Liver (tissue), 9 donors: ENCODE measurements around the gene ADGRB2. TPM values are rescaled to one million over a fixed set of nuclear protein-coding genes. Genes with fewer than 3 reads are reported as not detected.

Experiments used
- DNase-seq: peaks from one replicate; pipeline ENCODE4 v3.0.0-alpha.2; 2017; ENCODE audit warnings: low spot score
- H3K27ac ChIP-seq, 2 donors: one replicate each; pipeline ENCODE4 v1.7.0; 2013; ENCODE audit warnings: inconsistent platforms in 2 of 2, low read length in 2 of 2, control low read depth in 1 of 2, low read depth in 1 of 2, mild to moderate bottlenecking in 1 of 2
- H3K27me3 ChIP-seq, 4 donors: one replicate each; pipeline versions ENCODE4 v1.6.1 to v1.7.0; 2013; ENCODE audit warnings: low read length in 3 of 4, inconsistent platforms in 1 of 4, mild to moderate bottlenecking in 1 of 4, moderate library complexity in 1 of 4; ENCODE audit not compliant: control insufficient read depth in 4 of 4, insufficient read depth in 4 of 4
- H3K36me3 ChIP-seq, 4 donors: one replicate each; pipeline versions ENCODE4 v1.6.1 to v1.7.0; 2013; ENCODE audit warnings: low read length in 3 of 4, mild to moderate bottlenecking in 3 of 4, low read depth in 1 of 4, moderate library complexity in 1 of 4; ENCODE audit not compliant: control insufficient read depth in 4 of 4, insufficient read depth in 3 of 4
- H3K4me1 ChIP-seq, 4 donors: one replicate each; pipeline versions ENCODE4 v1.6.1 to v1.7.0; 2013; ENCODE audit warnings: low read length in 3 of 4, mild to moderate bottlenecking in 3 of 4, moderate library complexity in 1 of 4; ENCODE audit not compliant: control insufficient read depth in 4 of 4, insufficient read depth in 4 of 4
- H3K4me3 ChIP-seq, 3 donors: one replicate each; pipeline versions ENCODE4 v1.6.1 to v1.7.0; 2013; ENCODE audit warnings: low read length in 3 of 3, control low read depth in 1 of 3, low read depth in 1 of 3, mild to moderate bottlenecking in 1 of 3
- H3K9ac ChIP-seq, 2 donors: one replicate each; pipeline ENCODE4 v1.7.0; 2013; ENCODE audit warnings: low read length in 2 of 2, mild to moderate bottlenecking in 2 of 2, moderate library complexity in 2 of 2, control low read depth in 1 of 2, low read depth in 1 of 2
- H3K9me3 ChIP-seq, 4 donors: one replicate each; pipeline versions ENCODE4 v1.6.1 to v1.7.0; 2013; ENCODE audit warnings: low read length in 3 of 4; ENCODE audit not compliant: control insufficient read depth in 4 of 4
- ATF3 ChIP-seq: IDR thresholded peaks from 2 replicates; pipeline ENCODE4 v1.6.1; 2016; ENCODE audit warnings: antibody characterized with exemption
- CTCF ChIP-seq: fragments of 150-350 bp; IDR thresholded peaks from 2 replicates; pipeline ENCODE4 v1.5.1; 2017; ENCODE audit warnings: improper control_type of control experiment, low read depth, low read length; ENCODE audit not compliant: missing input control
- FOXA2 ChIP-seq: IDR thresholded peaks from 2 replicates; pipeline ENCODE4 v1.6.1; 2016; ENCODE audit warnings: antibody characterized with exemption
- GABPA ChIP-seq, 2 donors: IDR thresholded peaks in 1 of 2; conservative IDR thresholded peaks in 1 of 2; 2 replicates each; pipeline ENCODE4 v1.6.1; 2016; ENCODE audit warnings: antibody characterized with exemption in 2 of 2, mild to moderate bottlenecking in 1 of 2, moderate library complexity in 1 of 2
- HNF4A ChIP-seq, 2 donors: conservative IDR thresholded peaks; 2 replicates each; pipeline ENCODE4 v1.6.1; 2016; ENCODE audit warnings: antibody characterized with exemption in 2 of 2, mild to moderate bottlenecking in 2 of 2
- HNF4G ChIP-seq: IDR thresholded peaks from 2 replicates; pipeline ENCODE4 v1.6.1; 2016; ENCODE audit warnings: antibody characterized with exemption
- JUND ChIP-seq, 2 donors: IDR thresholded peaks; 2 replicates each; pipeline ENCODE4 v1.6.1; 2016; ENCODE audit warnings: antibody characterized with exemption in 2 of 2
- MAX ChIP-seq: IDR thresholded peaks from 2 replicates; pipeline ENCODE4 v1.6.1; 2016; ENCODE audit warnings: antibody characterized with exemption
- NR2F2 ChIP-seq: IDR thresholded peaks from 2 replicates; pipeline ENCODE4 v1.6.1; 2016; ENCODE audit warnings: antibody characterized with exemption
- REST ChIP-seq: IDR thresholded peaks from 2 replicates; pipeline ENCODE4 v1.6.1; 2016; ENCODE audit warnings: antibody characterized with exemption, mild to moderate bottlenecking
- RXRA ChIP-seq, 2 donors: IDR thresholded peaks; 2 replicates each; pipeline ENCODE4 v1.6.1; 2017 to 2018; ENCODE audit warnings: antibody characterized with exemption in 2 of 2, mild to moderate bottlenecking in 1 of 2
- SP1 ChIP-seq: IDR thresholded peaks from 2 replicates; pipeline ENCODE4 v1.6.1; 2018; ENCODE audit warnings: antibody characterized with exemption, mild to moderate bottlenecking
- TAF1 ChIP-seq: conservative IDR thresholded peaks from 2 replicates; pipeline ENCODE4 v1.6.1; 2016; ENCODE audit warnings: antibody characterized with exemption, mild to moderate bottlenecking
- YY1 ChIP-seq: IDR thresholded peaks from 2 replicates; pipeline ENCODE4 v1.6.1; 2016; ENCODE audit warnings: antibody characterized with exemption, mild to moderate bottlenecking
- ZBTB33 ChIP-seq: IDR thresholded peaks from 2 replicates; pipeline ENCODE4 v1.6.1; 2016; ENCODE audit warnings: antibody characterized with exemption
- whole genome bisulfite sequencing: extraction: QIAGEN DNeasy Blood & Tissue Kit; methylation state at CpG from one replicate; pipeline ENCODE4 v1.1.7; 2013; 5-methylcytosine and 5-hydroxymethylcytosine counted together
- polyA plus RNA-seq, 2 donors: library from polyadenylated mRNA; stranded (reverse) in 1 of 2; unstranded in 1 of 2; fragments of 200-250 nt in 1 of 2; fragments of >200 nt in 1 of 2; fragmentation: Nextera tagmentation in 1 of 2; extraction: Ambion mirVana in 1 of 2; gene quantifications; one replicate each; pipeline versions ENCODE4 v1.2.1 to v1.2.3, GENCODE V29; 2013 to 2015
- total RNA-seq, 2 donors: library from RNA; depleted of rRNA; stranded (reverse); fragments of >200 nt; gene quantifications; one replicate each; pipeline ENCODE4 v1.2.3, GENCODE V29; 2014
- donor health status: healthy.
- donor health status: healthy.
- donor health status: healthy.
- donor health status: healthy.
- donor health status: healthy.

Gene ADGRB2
- total and polyA plus RNA-seq, 4 donors, result under 0.01 to 0.05 (median 0.05) TPM; not detected in 1

- H3K4me3 ChIP-seq, result no peak overlapping the region
- no peak overlapping the region for H3K9ac ChIP-seq
- H3K27ac ChIP-seq, result no peak overlapping the region
- H3K9me3 ChIP-seq, result no peaks in the 10 kb centered on the region
- no peaks in the 10 kb centered on the region for H3K27me3 ChIP-seq
- no peaks in the 10 kb centered on the region for H3K36me3 ChIP-seq
- no peaks in the 10 kb centered on the region for H3K4me1 ChIP-seq
- 85% methylated on average over 10 of the region's 10 CpGs for WGBS
- DNase-seq, result no peak
- TF ChIP-seq ZBTB33, result no peak
- no peak for TF ChIP-seq MAX
- TF ChIP-seq TAF1, result no peak
- no peak for TF ChIP-seq SP1
- TF ChIP-seq RXRA (IDR thresholded peaks at IDR 0.05), result no peak
- no peak for TF ChIP-seq FOXA2
- no peak for TF ChIP-seq YY1
- TF ChIP-seq GABPA (IDR thresholded peaks at IDR 0.05 in 1 of 2, conservative IDR thresholded peaks at IDR 0.05 in 1 of 2), result no peak
- TF ChIP-seq ATF3, result no peak
- TF ChIP-seq HNF4A (conservative IDR thresholded peaks at IDR 0.05), result no peak
- TF ChIP-seq CTCF, result no peak
- TF ChIP-seq REST, result no peak
- TF ChIP-seq HNF4G, result no peak
- no peak for TF ChIP-seq JUND (IDR thresholded peaks at IDR 0.05)
Measured at GRCh38 chr1:31693231-31693630, 70.9 kb downstream of the ADGRB2 start.

- H3K36me3 ChIP-seq, result no peaks in the 10 kb centered on the region
- H3K9me3 ChIP-seq, result no peaks in the 10 kb centered on the region
- no peak overlapping the region for H3K4me3 ChIP-seq
- H3K4me1 ChIP-seq, result no peaks in the 10 kb centered on the region
- no peak overlapping the region for H3K9ac ChIP-seq
- no peak overlapping the region for H3K27ac ChIP-seq
- TF ChIP-seq NR2F2, result no peak
- TF ChIP-seq TAF1, result no peak
- TF ChIP-seq FOXA2, result no peak
- TF ChIP-seq ZBTB33, result no peak
- TF ChIP-seq GABPA (IDR thresholded peaks at IDR 0.05 in 1 of 2, conservative IDR thresholded peaks at IDR 0.05 in 1 of 2), result no peak
- TF ChIP-seq YY1, result no peak
- no peak for TF ChIP-seq MAX
- TF ChIP-seq JUND (IDR thresholded peaks at IDR 0.05), result no peak
- TF ChIP-seq HNF4G, result no peak
- TF ChIP-seq REST, result no peak
- no peak for TF ChIP-seq SP1
- TF ChIP-seq HNF4A (conservative IDR thresholded peaks at IDR 0.05), result no peak
- TF ChIP-seq RXRA (IDR thresholded peaks at IDR 0.05), result no peak
- DNase-seq, result no peak
- 83% methylated on average over 11 of the region's 11 CpGs for WGBS
- no peaks in the 10 kb centered on the region for H3K27me3 ChIP-seq
Measured at GRCh38 chr1:31691951-31692350, 72.2 kb downstream of the ADGRB2 start.
